ENCODE data around the gene FAAH. TPM values are rescaled to one million over a fixed set of nuclear protein-coding genes. Genes with fewer than 3 reads are reported as not detected.

Gene FAAH
- total RNA-seq, 1 donor from 2014 or later = 3.8 TPM

Other genes starting within 250 kb of the FAAH start
- gene TSPAN1, start 219.2 kb upstream of the FAAH start, total RNA-seq = 0.46 TPM in 1 of 2 replicates, not detected in the other
- gene P3R3URF, start 217.8 kb upstream of the FAAH start, total RNA-seq = not detected in 2 replicates
- gene POMGNT1, start 195.9 kb upstream of the FAAH start, total RNA-seq = 67.0 and 67.8 TPM in 2 replicates
- 0.18 TPM in 1 of 2 replicates, not detected in the other for gene LURAP1, start 191.0 kb upstream of the FAAH start, total RNA-seq
- 48.0 and 49.0 TPM in 2 replicates for gene RAD54L, start 146.6 kb upstream of the FAAH start, total RNA-seq
- 70.1 and 70.6 TPM in 2 replicates for gene LRRC41, start 90.7 kb upstream of the FAAH start, total RNA-seq
- 262 and 275 TPM in 2 replicates for gene UQCRH, start 90.6 kb upstream of the FAAH start, total RNA-seq
- 37.2 and 37.6 TPM in 2 replicates for gene NSUN4, start 53.5 kb upstream of the FAAH start, total RNA-seq
- gene DMBX1, start 95.5 kb downstream of the FAAH start, total RNA-seq = not detected in 2 replicates
- gene KNCN, start 157.3 kb downstream of the FAAH start, total RNA-seq = not detected in 2 replicates
- gene MKNK1, start 210.0 kb downstream of the FAAH start, total RNA-seq = 45.2 and 48.1 TPM in 2 replicates
- 16.0 and 17.5 TPM in 2 replicates for gene MOB3C, start 222.5 kb downstream of the FAAH start, total RNA-seq

Measured in activated T-helper 2 cell treated with anti-CD3 and anti-CD28 coated beads, Interferon-gamma antibody, Interleukin-2, Interleukin-4, amounts not matched to agents 10 μg/mL and 5 μg/mL and 100 μg/mL, durations not matched to agents 14 hours and 24 hours and 36 hours (primary cell).